ENCODE measurements around the gene TCF7L1. TPM values are rescaled to one million over a fixed set of nuclear protein-coding genes. Genes with fewer than 3 reads are reported as not detected.
"Not testable (repeated sequence)": the region's sequence is repeated elsewhere in the genome, so short reads cannot be mapped to it uniquely, and the experiment has no call there.

Gene TCF7L1
- total RNA-seq: 2.4 and 3.5 TPM in 2 replicates

- DNase-seq (ENCODE audit: low read depth, low spot score): peak; percentile 51
Observed at GRCh38 chr2:85132834-85133637, at the start of gene TCF7L1. Gene TCF7L1 (plus strand): TSS chr2:85133392. CDS start chr2:85133685, 293 bp downstream.

- DNase-seq (ENCODE audit: low read depth, low spot score): no peak
Observed at GRCh38 chr2:85085563-85085962, 47.6 kb upstream of the TCF7L1 start.

- DNase-seq (ENCODE audit: low read depth, low spot score): no peak
Observed at GRCh38 chr2:85087541-85087940, 45.7 kb upstream of the TCF7L1 start.

- DNase-seq (ENCODE audit: low read depth, low spot score): no peak
Observed at GRCh38 chr2:85088921-85089320, 44.3 kb upstream of the TCF7L1 start.

GRCh38 chr2:85089585-85089984 is 43.6 kb upstream of the TCF7L1 start:
- no peak for DNase-seq (ENCODE audit: low read depth, low spot score)

GRCh38 chr2:85091838-85092237 is 41.4 kb upstream of the TCF7L1 start:
- DNase-seq (ENCODE audit: low read depth, low spot score): no peak

GRCh38 chr2:85095094-85095493 is 38.1 kb upstream of the TCF7L1 start:
- no peak for DNase-seq (ENCODE audit: low read depth, low spot score)

GRCh38 chr2:85096616-85097015 is 36.6 kb upstream of the TCF7L1 start:
- DNase-seq (ENCODE audit: low read depth, low spot score): no peak

GRCh38 chr2:85104228-85104627 is 29.0 kb upstream of the TCF7L1 start:
- no peak for DNase-seq (ENCODE audit: low read depth, low spot score)

- no peak for DNase-seq (ENCODE audit: low read depth, low spot score)
Observed at GRCh38 chr2:85106489-85107180, 26.6 kb upstream of the TCF7L1 start.

GRCh38 chr2:85110991-85111560 is 22.1 kb upstream of the TCF7L1 start:
- DNase-seq (ENCODE audit: low read depth, low spot score): no peak

GRCh38 chr2:85111819-85112281 is 21.3 kb upstream of the TCF7L1 start:
- no peak for DNase-seq (ENCODE audit: low read depth, low spot score)

- no peak for DNase-seq (ENCODE audit: low read depth, low spot score)
Observed at GRCh38 chr2:85112906-85113625, 20.1 kb upstream of the TCF7L1 start.

GRCh38 chr2:85114586-85115330 is 18.4 kb upstream of the TCF7L1 start:
- no peak for DNase-seq (ENCODE audit: low read depth, low spot score)

- DNase-seq (ENCODE audit: low read depth, low spot score): no peak
Observed at GRCh38 chr2:85116207-85116606, 17.0 kb upstream of the TCF7L1 start.

- DNase-seq (ENCODE audit: low read depth, low spot score): no peak
Observed at GRCh38 chr2:85119900-85120299, 13.3 kb upstream of the TCF7L1 start.

- DNase-seq (ENCODE audit: low read depth, low spot score): no peak
Observed at GRCh38 chr2:85120363-85120762, 12.8 kb upstream of the TCF7L1 start.

GRCh38 chr2:85126462-85126861 is 6.7 kb upstream of the TCF7L1 start:
- DNase-seq (ENCODE audit: low read depth, low spot score): not testable (repeated sequence)

GRCh38 chr2:85129861-85130260 is 3.3 kb upstream of the TCF7L1 start:
- DNase-seq (ENCODE audit: low read depth, low spot score): no peak

GRCh38 chr2:85130407-85130806 is 2.8 kb upstream of the TCF7L1 start:
- DNase-seq (ENCODE audit: low read depth, low spot score): no peak

GRCh38 chr2:85131116-85131515 is 2.1 kb upstream of the TCF7L1 start:
- peak; percentile 8 for DNase-seq (ENCODE audit: low read depth, low spot score)

Measured in pulmonary artery endothelial cell (primary cell).